SH-SY5Y (cell line): ENCODE data around the gene KRTAP20-1.

Source experiments
- GATA2 ChIP-seq: IDR thresholded peaks from 2 replicates; pipeline ENCODE4 v1.6.1; 2011; ENCODE audit warnings: mild to moderate bottlenecking, low read depth, low read length
- GATA3 ChIP-seq: IDR thresholded peaks from 2 replicates; pipeline ENCODE4 v1.6.1; 2011; ENCODE audit warnings: low read depth, mild to moderate bottlenecking, low read length, moderate library complexity

The KRTAP20-1 gene

GRCh38 chr21:30625449-30626165, 9.4 kb downstream of the KRTAP20-1 start:
- TF ChIP-seq GATA3 (no peak), GATA2 (no peak)

GRCh38 chr21:30628109-30628508, 11.9 kb downstream of the KRTAP20-1 start:
- TF ChIP-seq GATA3 (no peak), GATA2 (no peak)

GRCh38 chr21:30629200-30629599, 13.0 kb downstream of the KRTAP20-1 start:
- TF ChIP-seq GATA2 (no peak), GATA3 (no peak)

GRCh38 chr21:30634906-30635305, 18.7 kb downstream of the KRTAP20-1 start, which contains the start of gene KRTAP20-2:
Gene KRTAP20-2, plus strand, starts transcription at chr21:30635206. Its CDS starts 58 bp downstream, at chr21:30635264.
- no peak for TF ChIP-seq GATA3

GRCh38 chr21:30638686-30639085, 22.5 kb downstream of the KRTAP20-1 start:
- TF ChIP-seq GATA2 (no peak), GATA3 (no peak)

- TF ChIP-seq GATA3: no peak
- TF ChIP-seq GATA2: no peak
Measured at GRCh38 chr21:30642564-30642963, 26.3 kb downstream of the KRTAP20-1 start, which contains the start of gene KRTAP20-3. Gene KRTAP20-3, plus strand, starts transcription at chr21:30642864.

GRCh38 chr21:30646904-30647414, 30.7 kb downstream of the KRTAP20-1 start:
- no peak for TF ChIP-seq GATA3
- no peak for TF ChIP-seq GATA2

- TF ChIP-seq GATA2 (no peak), GATA3 (no peak)
Measured at GRCh38 chr21:30652891-30653290, 36.7 kb downstream of the KRTAP20-1 start.
